ENCODE measurements around the gene NCAPD3.
"Not testable (repeated sequence)": the region's sequence is repeated elsewhere in the genome, so short reads cannot be mapped to it uniquely, and the experiment has no call there.

NCAPD3 gene

GRCh38 chr11:134131628-134132244, 92.0 kb downstream of the NCAPD3 start:
- DNase-seq (ENCODE audit: low read depth) = no peak

GRCh38 chr11:134126217-134126822, 97.4 kb downstream of the NCAPD3 start:
- no peak for DNase-seq (ENCODE audit: low read depth)

GRCh38 chr11:134125507-134125906, 98.3 kb downstream of the NCAPD3 start:
- DNase-seq (ENCODE audit: low read depth) = no peak

- DNase-seq (ENCODE audit: low read depth) = no peak
Measured at GRCh38 chr11:134124660-134125451, 98.9 kb downstream of the NCAPD3 start.

GRCh38 chr11:134120921-134121526, 102.7 kb downstream of the NCAPD3 start:
- no peak for DNase-seq (ENCODE audit: low read depth)

GRCh38 chr11:134120143-134120850, 103.5 kb downstream of the NCAPD3 start:
- DNase-seq (ENCODE audit: low read depth) = no peak

- no peak for DNase-seq (ENCODE audit: low read depth)
Measured at GRCh38 chr11:134119094-134119493, 104.7 kb downstream of the NCAPD3 start.

GRCh38 chr11:134118006-134118405, 105.8 kb downstream of the NCAPD3 start:
- no peak for DNase-seq (ENCODE audit: low read depth)

GRCh38 chr11:134116210-134116609, 107.6 kb downstream of the NCAPD3 start:
- no peak for DNase-seq (ENCODE audit: low read depth)

- DNase-seq (ENCODE audit: low read depth) = not testable (repeated sequence)
Measured at GRCh38 chr11:134113787-134114186, 110.0 kb downstream of the NCAPD3 start.

- no peak for DNase-seq (ENCODE audit: low read depth)
Measured at GRCh38 chr11:134110252-134110815, 113.4 kb downstream of the NCAPD3 start.

Data from HS-27A (cell line).